AG09309 (cell line): ENCODE measurements around the gene SSPN.
A peak's percentile ranks its signal among the peaks of the same experiment; 100 is the strongest.

Experiments used
- DNase-seq: peaks from one replicate; pipeline ENCODE4 v3.0.0-alpha.2; 2010; ENCODE audit warnings: low read depth
- H3K4me3 ChIP-seq: 2 replicates; pipeline ENCODE4 v1.5.1; 2011; ENCODE audit warnings: mild to moderate bottlenecking, low read depth, low read length, moderate library complexity; ENCODE audit not compliant: control insufficient read depth
- CTCF ChIP-seq: IDR thresholded peaks from 2 replicates; pipeline ENCODE4 v1.5.1; 2011; ENCODE audit warnings: mild to moderate bottlenecking, low read depth, low read length, inconsistent platforms; ENCODE audit not compliant: insufficient read depth, control insufficient read depth; ENCODE audit errors: missing control alignments

Gene SSPN

GRCh38 chr12:26195250-26195640 is at the start of gene SSPN:
SSPN (plus strand) TSS chr12:26195573; CDS start chr12:26195673, 100 bp downstream.
- peak within 1 kb of the TSS; percentile 55 for H3K4me3 ChIP-seq
- no peak for TF ChIP-seq CTCF
- DNase-seq, result no peak

- DNase-seq, result no peak
- no peak for TF ChIP-seq CTCF
- H3K4me3 ChIP-seq, result no peak overlapping the region
These were observed 47.1 kb upstream of the SSPN start for GRCh38 chr12:26148291-26148690.

- H3K4me3 ChIP-seq, result no peak overlapping the region
- DNase-seq, result no peak
- TF ChIP-seq CTCF, result no peak
These were observed 45.3 kb upstream of the SSPN start for GRCh38 chr12:26149968-26150500.

- DNase-seq, result peak; percentile 46
- H3K4me3 ChIP-seq, result no peak overlapping the region
- TF ChIP-seq CTCF, result no peak
These were observed 44.5 kb upstream of the SSPN start for GRCh38 chr12:26150736-26151450.

- TF ChIP-seq CTCF, result no peak
- no peak for DNase-seq
- no peak overlapping the region for H3K4me3 ChIP-seq
These were observed 42.8 kb upstream of the SSPN start for GRCh38 chr12:26152507-26153102.

GRCh38 chr12:26153421-26154154 is 41.8 kb upstream of the SSPN start:
- TF ChIP-seq CTCF, result peak; percentile 43
- H3K4me3 ChIP-seq, result no peak overlapping the region
- DNase-seq, result peak; percentile 85
